OCI-LY7 (cell line): ENCODE results near the gene TMEM256. TPM values are rescaled to one million over a fixed set of nuclear protein-coding genes. Genes with fewer than 3 reads are reported as not detected.

Experiments
- BruUV-seq: library from RNA; stranded (reverse); fragments of 400-500 nt; replicated peaks from 2 replicates; lab custom pipeline; 2021; lab: Mats Ljungman, UMichigan
- CTCF ChIA-PET: fragments of 300-600 bp; sonication (Branson Sonifier 250); formaldehyde crosslinking; loops from one replicate; lab custom pipeline; 2022; ENCODE audit warnings: antibody characterized with exemption; ENCODE audit not compliant: unreplicated experiment; lab: Charles Lee
- POLR2A ChIA-PET: fragments of 300-600 bp; sonication (Branson Sonifier 250); formaldehyde crosslinking; loops from one replicate; lab custom pipeline; 2022; ENCODE audit warnings: antibody characterized with exemption; lab: Charles Lee
- DNase-seq: peaks from one replicate; pipeline ENCODE4 v3.0.0-alpha.2; 2015; ENCODE audit warnings: low spot score
- H2AFZ ChIP-seq: fragments of 200-600 bp; sonication (generic), shearing (Covaris generic); 2 replicates; pipeline ENCODE4 v1.6.1; 2014; ENCODE audit warnings: mild to moderate bottlenecking, antibody characterized with exemption, low read length, moderate library complexity
- H3K27ac ChIP-seq: fragments of 200-600 bp; sonication (generic); 2 replicates; pipeline ENCODE4 v1.5.1; 2014; ENCODE audit warnings: mixed run types, low read depth, mild to moderate bottlenecking, moderate library complexity, low read length, inconsistent platforms; ENCODE audit not compliant: poor library complexity, severe bottlenecking
- H3K36me3 ChIP-seq: fragments of 200-600 bp; sonication (generic); 2 replicates; pipeline ENCODE4 v1.6.1; 2014; ENCODE audit warnings: mild to moderate bottlenecking, antibody characterized with exemption, low read length, moderate library complexity, mixed read lengths; ENCODE audit not compliant: insufficient read depth
- H3K4me1 ChIP-seq: fragments of 200-600 bp; sonication (generic); 2 replicates; pipeline ENCODE4 v1.5.1; 2014; ENCODE audit warnings: mild to moderate bottlenecking, low read length; ENCODE audit not compliant: insufficient read depth, poor library complexity, severe bottlenecking
- H3K4me2 ChIP-seq: fragments of 200-600 bp; sonication (generic); 2 replicates; pipeline ENCODE4 v1.6.1; 2014; ENCODE audit warnings: mild to moderate bottlenecking, low read length
- H3K4me3 ChIP-seq: fragments of 200-600 bp; sonication (generic); 2 replicates; pipeline ENCODE4 v1.5.1; 2014; ENCODE audit warnings: mild to moderate bottlenecking, low read depth, low read length; ENCODE audit not compliant: poor library complexity, severe bottlenecking
- H3K79me2 ChIP-seq: fragments of 200-600 bp; sonication (generic); 2 replicates; pipeline ENCODE4 v1.6.1; 2016; ENCODE audit warnings: low read depth, mild to moderate bottlenecking, low read length, moderate library complexity, mixed read lengths; ENCODE audit not compliant: insufficient read depth
- H3K9me2 ChIP-seq: fragments of 200-600 bp; sonication (generic); 2 replicates; pipeline ENCODE4 v1.6.1; 2016; ENCODE audit warnings: mild to moderate bottlenecking, low read length, mixed read lengths; ENCODE audit not compliant: insufficient read depth
- H3K9me3 ChIP-seq: fragments of 200-600 bp; sonication (generic); 2 replicates; pipeline ENCODE4 v1.6.1; 2014; ENCODE audit warnings: mild to moderate bottlenecking, mixed run types, low read length, mixed read lengths
- H4K20me1 ChIP-seq: fragments of 200-600 bp; sonication (generic); 2 replicates; pipeline ENCODE4 v1.6.1; 2014; ENCODE audit warnings: mild to moderate bottlenecking, antibody characterized with exemption, low read length, moderate library complexity, mixed read lengths; ENCODE audit not compliant: insufficient read depth
- CTCF ChIP-seq: fragments of 200-600 bp; sonication (generic); conservative IDR thresholded peaks from 2 replicates; pipeline ENCODE4 v1.5.1; 2014; ENCODE audit warnings: mild to moderate bottlenecking, antibody characterized with exemption, low read length, moderate library complexity, mixed read lengths
- EZH2phosphoT487 ChIP-seq: fragments of 200-600 bp; sonication (generic); IDR thresholded peaks from 2 replicates; pipeline ENCODE4 v1.6.1; 2018; ENCODE audit warnings: low read depth, borderline replicate concordance, mild to moderate bottlenecking, mixed run types, antibody characterized with exemption, low read length, moderate library complexity, mixed read lengths
- intact Hi-C: fragments of 100-400 bp; cut with micrococcal nuclease; formaldehyde crosslinking; loops from one replicate; pipeline ENCODE4 v1.10.0; 2022; ENCODE audit not compliant: unreplicated experiment
- total RNA-seq, 2 experiments: library from RNA; depleted of rRNA in 1 of 2; stranded (reverse); fragments of >200 nt in 1 of 2; shearing (Covaris generic) in 1 of 2; gene quantifications; 2 replicates each; pipeline ENCODE4 v1.2.3, GENCODE V29; 2014 to 2022

The TMEM256 gene
- total RNA-seq, 2 experiments from 2014 or later: 96.6 to 165 TPM

GRCh38 chr17:7380855-7381683 lies 22.8 kb downstream of the TMEM256 start, which contains the start of gene TNK1:
TNK1 (plus strand) TSS chr17:7381089; CDS start chr17:7382927, 1,838 bp downstream.
- no peak for TF ChIP-seq CTCF
- no peak for TF ChIP-seq EZH2phosphoT487

DNA sequence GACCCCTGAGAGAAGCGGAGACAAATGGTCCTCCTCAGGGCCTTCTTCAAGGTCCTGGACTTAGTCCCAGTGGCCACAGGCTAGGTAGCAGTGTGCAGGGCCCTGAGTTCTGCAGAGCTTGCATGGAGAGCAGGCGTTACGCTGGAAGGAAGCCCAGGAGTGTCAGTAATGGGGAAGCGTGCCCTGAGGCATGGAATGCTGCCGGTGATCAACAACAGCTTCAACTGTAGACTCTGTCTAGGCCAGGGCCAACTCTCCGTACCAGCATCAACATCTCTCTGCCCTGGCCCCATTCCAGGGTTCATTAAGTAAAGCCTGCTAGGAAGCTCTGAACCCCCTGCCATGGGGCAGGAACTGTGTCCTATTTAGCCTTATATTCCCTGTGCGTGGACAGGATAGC lies 23.6 kb downstream of the TMEM256 start:
- POLR2A ChIA-PET: no interaction called here
- intact Hi-C loops: no loop called here

More at GRCh38 chr17:7380855-7381683, 22.8 kb downstream of the TMEM256 start, which contains the start of gene TNK1:
- Histone ChIP-seq H3K79me2 (no peaks in the 10 kb centered on the region), H4K20me1 (no peaks in the 10 kb centered on the region), H3K9me2 (no peaks in the 10 kb centered on the region), H3K4me2 (no peak within 1 kb of the TSS), H3K4me1 (peaks cover 11% of the 10 kb centered on the region), H3K27ac (no peak within 1 kb of the TSS), H3K4me3 (no peak within 1 kb of the TSS), H3K36me3 (no peaks in the 10 kb centered on the region), H3K9me3 (0 out of 2 replicates have a peak, but pooled peaks cover 6% of the 10 kb centered on the region), H2AFZ (no peak within 1 kb of the TSS)
- no peak for DNase-seq
- ChIA-PET CTCF (no interaction called here), POLR2A (no interaction called here)
- intact Hi-C loops: no loop called here
- BruUV-seq: no TSS peak

More for the DNA sequence above, 23.6 kb downstream of the TMEM256 start:
- Histone ChIP-seq H3K9me3 (0 out of 2 replicates have a peak, but pooled peaks cover 6% of the 10 kb centered on the region), H3K27ac (no peak overlapping the region), H3K9me2 (no peaks in the 10 kb centered on the region), H2AFZ (no peak overlapping the region), H3K4me3 (no peak overlapping the region), H3K4me1 (peaks cover 11% of the 10 kb centered on the region), H3K4me2 (no peak overlapping the region), H3K79me2 (no peaks in the 10 kb centered on the region), H4K20me1 (no peaks in the 10 kb centered on the region), H3K36me3 (no peaks in the 10 kb centered on the region)
- no TSS peak for BruUV-seq
- CTCF ChIA-PET: no interaction called here
- no peak for DNase-seq
- TF ChIP-seq EZH2phosphoT487 (no peak), CTCF (no peak)
